HCT116 (cell line): Measurements from ENCODE around the gene COG6. TPM values are rescaled to one million over a fixed set of nuclear protein-coding genes. Genes with fewer than 3 reads are reported as not detected.

Source experiments
- ATAC-seq: fragments of 200-7000 bp; cut with Tn5 transposase; 2 replicates; pipeline ENCODE4 v1.9.1; 2020; ENCODE audit warnings: mild to moderate bottlenecking, moderate library complexity
- BruUV-seq: library from RNA; stranded (reverse); fragments of 400-500 nt; replicated peaks from 2 replicates; lab custom pipeline; 2021; lab: Mats Ljungman, UMichigan
- CTCF ChIA-PET: fragments of 300-600 bp; sonication (Branson Sonifier 250); formaldehyde crosslinking; loops from one replicate; lab custom pipeline; 2021; ENCODE audit warnings: antibody characterized with exemption; lab: Charles Lee
- POLR2A ChIA-PET: fragments of 300-600, 350-600 bp; sonication (Branson Sonifier 250); formaldehyde crosslinking; loops from one replicate; lab custom pipeline; 2021; ENCODE audit warnings: antibody characterized with exemption; lab: Charles Lee
- RAD21 ChIA-PET, 2 experiments: fragments of 300-600 bp; sonication (Branson Sonifier 250); formaldehyde crosslinking; loops; one replicate each; lab custom pipeline; 2023; ENCODE audit warnings: low total read pairs in 2 of 2; ENCODE audit not compliant: uncharacterized antibody in 2 of 2, unreplicated experiment in 2 of 2, low non-redundant PET in 1 of 2; lab: Charles Lee
- DNase-seq: peaks from one replicate; pipeline ENCODE4 v3.0.0-alpha.2; 2010; ENCODE audit warnings: low read depth, low spot score
- H2AFZ ChIP-seq: fragments of 200-600 bp; shearing (Covaris generic), sonication (generic); 2 replicates; pipeline ENCODE4 v1.6.1; 2017; ENCODE audit warnings: low read depth, mixed run types, mixed read lengths, antibody characterized with exemption, low read length; ENCODE audit not compliant: poor library complexity, severe bottlenecking
- H3K27ac ChIP-seq: 2 replicates; pipeline ENCODE4 v1.5.1; 2012; ENCODE audit warnings: low read depth, low read length
- H3K27me3 ChIP-seq: fragments of 200-600 bp; sonication (generic); 2 replicates; pipeline ENCODE4 v1.6.1; 2016; ENCODE audit warnings: mixed run types, low read length, mixed read lengths; ENCODE audit not compliant: insufficient read depth
- H3K36me3 ChIP-seq, 2 experiments: fragments of 200-500 bp in 1 of 2; fragments of 200-600 bp in 1 of 2; sonication (Bioruptor generic) in 1 of 2; sonication (generic) in 1 of 2; 2 replicates each; pipeline versions ENCODE4 v1.5.1 to v1.6.1; 2014 to 2016; ENCODE audit warnings: low read length in 2 of 2, inconsistent platforms in 1 of 2, mixed read lengths in 1 of 2, mixed run types in 1 of 2; ENCODE audit not compliant: insufficient read depth in 2 of 2, control insufficient read depth in 1 of 2
- H3K4me1 ChIP-seq, 2 experiments: fragments of 200-600 bp in 1 of 2; sonication (generic) in 1 of 2; 2 replicates each; pipeline versions ENCODE4 v1.5.1 to v1.6.1; 2012 to 2017; ENCODE audit warnings: low read length in 2 of 2, inconsistent platforms in 1 of 2, mild to moderate bottlenecking in 1 of 2, mixed read lengths in 1 of 2, mixed run types in 1 of 2, moderate library complexity in 1 of 2; ENCODE audit not compliant: insufficient read depth in 2 of 2, control insufficient read depth in 1 of 2
- H3K4me2 ChIP-seq: fragments of 200-600 bp; sonication (generic); 2 replicates; pipeline ENCODE4 v1.6.1; 2017; ENCODE audit warnings: mixed run types, low read length, mixed read lengths
- H3K4me3 ChIP-seq, 2 experiments: fragments of 200-600 bp in 1 of 2; sonication (generic) in 1 of 2; replicated peaks in 1 of 2; 2 replicates each; pipeline ENCODE4 v1.5.1; 2011 to 2016; ENCODE audit warnings: low read length in 2 of 2, control low read depth in 1 of 2, low read depth in 1 of 2, mild to moderate bottlenecking in 1 of 2, mixed read lengths in 1 of 2, mixed run types in 1 of 2
- H3K79me2 ChIP-seq: fragments of 200-600 bp; sonication (generic); 2 replicates; pipeline ENCODE4 v1.6.1; 2017; ENCODE audit warnings: mild to moderate bottlenecking, mixed run types, low read length, moderate library complexity, mixed read lengths; ENCODE audit not compliant: insufficient read depth
- H3K9ac ChIP-seq: fragments of 200-600 bp; sonication (generic); 2 replicates; pipeline ENCODE4 v1.6.1; 2016; ENCODE audit warnings: low read length, mixed read lengths
- H3K9me2 ChIP-seq: fragments of 200-600 bp; sonication (generic), shearing (Covaris generic); 2 replicates; pipeline ENCODE4 v1.6.1; 2017; ENCODE audit warnings: mixed run types, mild to moderate bottlenecking, moderate library complexity; ENCODE audit not compliant: insufficient read depth
- H3K9me3 ChIP-seq, 2 experiments: fragments of 200-500 bp in 1 of 2; fragments of 200-600 bp in 1 of 2; sonication (Bioruptor generic) in 1 of 2; sonication (generic) in 1 of 2; 2 replicates each; pipeline ENCODE4 v1.6.1; 2014 to 2017; ENCODE audit warnings: low read length in 2 of 2, mixed read lengths in 2 of 2, inconsistent platforms in 1 of 2, low read depth in 1 of 2, mild to moderate bottlenecking in 1 of 2, mixed run types in 1 of 2, moderate library complexity in 1 of 2; ENCODE audit not compliant: control insufficient read depth in 1 of 2, insufficient read depth in 1 of 2
- H4K20me1 ChIP-seq: fragments of 200-600 bp; sonication (generic), shearing (Covaris generic); 2 replicates; pipeline ENCODE4 v1.6.1; 2017; ENCODE audit warnings: mixed run types, mild to moderate bottlenecking, moderate library complexity; ENCODE audit not compliant: insufficient read depth
- CEBPB ChIP-seq: IDR thresholded peaks from 2 replicates; pipeline ENCODE4 v1.6.1; 2012; ENCODE audit warnings: low read depth
- CTCF ChIP-seq, 3 experiments: fragments of 200-600 bp in 1 of 3; sonication (generic) in 1 of 3; IDR thresholded peaks in 2 of 3; conservative IDR thresholded peaks in 1 of 3; 2 replicates each; pipeline ENCODE4 v1.5.1; 2012 to 2017; ENCODE audit warnings: low read depth in 2 of 3, low read length in 2 of 3, antibody characterized with exemption in 1 of 3, borderline replicate concordance in 1 of 3, control low read depth in 1 of 3, mild to moderate bottlenecking in 1 of 3, mixed read lengths in 1 of 3, mixed run types in 1 of 3, moderate library complexity in 1 of 3; ENCODE audit not compliant: insufficient read depth in 1 of 3
- ELF1 ChIP-seq: IDR thresholded peaks from 2 replicates; pipeline ENCODE4 v1.6.1; 2012; ENCODE audit warnings: low read depth, borderline replicate concordance
- EZH2 ChIP-seq: fragments of 200-600 bp; sonication (generic); IDR thresholded peaks from 2 replicates; pipeline ENCODE4 v1.6.1; 2017; ENCODE audit warnings: antibody characterized with exemption, mixed run types
- EZH2phosphoT487 ChIP-seq: fragments of 200-600 bp; IDR thresholded peaks from 2 replicates; pipeline ENCODE4 v1.6.1; 2018; ENCODE audit warnings: antibody characterized with exemption, borderline replicate concordance
- JUND ChIP-seq: IDR thresholded peaks from 2 replicates; pipeline ENCODE4 v1.6.1; 2012
- POLR2A ChIP-seq: IDR thresholded peaks from 2 replicates; pipeline ENCODE4 v1.7.0; 2011; ENCODE audit warnings: borderline replicate concordance; ENCODE audit not compliant: insufficient read depth, insufficient read length; ENCODE audit errors: extremely low read depth
- RAD21 ChIP-seq: IDR thresholded peaks from 2 replicates; pipeline ENCODE4 v1.6.1; 2012; ENCODE audit warnings: low read depth, mild to moderate bottlenecking
- REST ChIP-seq: IDR thresholded peaks from 2 replicates; pipeline ENCODE4 v1.6.1; 2012; ENCODE audit warnings: low read depth
- SIN3A ChIP-seq: IDR thresholded peaks from 2 replicates; pipeline ENCODE4 v1.6.1; 2012; ENCODE audit warnings: low read depth
- SP1 ChIP-seq: IDR thresholded peaks from 2 replicates; pipeline ENCODE4 v1.6.1; 2012; ENCODE audit warnings: low read depth
- SRF ChIP-seq: IDR thresholded peaks from 2 replicates; pipeline ENCODE4 v1.6.1; 2012; ENCODE audit warnings: low read depth
- TCF7L2 ChIP-seq: IDR thresholded peaks from 2 replicates; pipeline ENCODE4 v1.7.0; 2011; ENCODE audit warnings: borderline replicate concordance, inconsistent platforms; ENCODE audit not compliant: insufficient read depth, insufficient read length; ENCODE audit errors: extremely low read depth
- YY1 ChIP-seq: IDR thresholded peaks from 2 replicates; pipeline ENCODE4 v1.6.1; 2011; ENCODE audit warnings: low read length, low read depth, moderate library complexity, mild to moderate bottlenecking; ENCODE audit not compliant: insufficient replicate concordance; ENCODE audit errors: extremely low read depth
- ZFX ChIP-seq: fragments of 450-650 bp; IDR thresholded peaks from 2 replicates; pipeline ENCODE4 v1.6.1; 2017
- ZNF274 ChIP-seq: fragments of 200-500 bp; sonication (Bioruptor generic); IDR thresholded peaks from 2 replicates; pipeline ENCODE4 v1.6.1; 2014; ENCODE audit warnings: mild to moderate bottlenecking, low read depth, low read length, inconsistent platforms
- intact Hi-C: fragments of 100-400 bp; cut with micrococcal nuclease; formaldehyde crosslinking; loops from 2 replicates; pipeline ENCODE4 v1.10.0; 2022
- total RNA-seq: library from RNA; stranded (reverse); gene quantifications from one replicate; pipeline ENCODE4 v1.2.1, GENCODE V29; 2021; ENCODE audit not compliant: unreplicated experiment
- TF ChIP-seq, protein P1 (sequence below): IDR thresholded peaks from 2 replicates; pipeline ENCODE4 v1.6.1; 2012
- TF ChIP-seq, protein P2 (sequence below): IDR thresholded peaks from 2 replicates; pipeline ENCODE4 v1.6.1; 2011; ENCODE audit warnings: mild to moderate bottlenecking, low read length, moderate library complexity; ENCODE audit not compliant: insufficient replicate concordance; ENCODE audit errors: extremely low read depth

The COG6 gene
- total RNA-seq, 1 experiment from 2014 or later, result 33.6 TPM

DNA sequence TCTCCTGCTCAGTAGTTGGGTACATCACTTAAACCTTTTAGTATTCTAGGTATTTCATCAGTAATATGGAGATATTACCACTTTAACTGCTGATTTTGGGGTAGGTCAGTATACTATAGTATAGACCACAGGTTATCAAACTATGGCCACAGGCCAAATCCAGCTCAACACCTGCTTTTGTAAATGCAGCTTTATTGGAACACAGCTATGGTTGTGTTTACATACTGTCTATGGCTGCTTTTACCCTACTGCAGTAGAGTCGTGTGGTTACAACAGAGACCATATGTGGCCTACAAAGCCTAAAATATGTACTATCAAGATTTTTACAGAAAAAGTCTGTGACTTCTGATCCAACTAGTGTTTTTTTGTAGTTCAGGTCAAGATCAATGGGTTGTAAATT is 10.3 kb downstream of the COG6 start:
- intact Hi-C loops, result no loop called here
- ATAC-seq, result no peak
- no peaks in the 10 kb centered on the region for H3K27me3 ChIP-seq
- TF ChIP-seq, protein P1, sequence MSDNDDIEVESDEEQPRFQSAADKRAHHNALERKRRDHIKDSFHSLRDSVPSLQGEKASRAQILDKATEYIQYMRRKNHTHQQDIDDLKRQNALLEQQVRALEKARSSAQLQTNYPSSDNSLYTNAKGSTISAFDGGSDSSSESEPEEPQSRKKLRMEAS, result no peak
- TF ChIP-seq REST (no peak), CTCF (IDR thresholded peaks at IDR 0.05 in 2 of 3, conservative IDR thresholded peaks at IDR 0.05 in 1 of 3; ENCODE audit: borderline replicate concordance in 1 of 3, insufficient read depth in 1 of 3, low read depth in 2 of 3, low read length in 2 of 3) (no peak), SP1 (no peak), TCF7L2 (no peak), POLR2A (no peak), SRF (no peak), YY1 (no peak), RAD21 (no peak), CEBPB (no peak), EZH2 (no peak), SIN3A (no peak), EZH2phosphoT487 (no peak), ZNF274 (no peak), JUND (no peak), ZFX (no peak), ELF1 (no peak)
- TF ChIP-seq, protein P2, sequence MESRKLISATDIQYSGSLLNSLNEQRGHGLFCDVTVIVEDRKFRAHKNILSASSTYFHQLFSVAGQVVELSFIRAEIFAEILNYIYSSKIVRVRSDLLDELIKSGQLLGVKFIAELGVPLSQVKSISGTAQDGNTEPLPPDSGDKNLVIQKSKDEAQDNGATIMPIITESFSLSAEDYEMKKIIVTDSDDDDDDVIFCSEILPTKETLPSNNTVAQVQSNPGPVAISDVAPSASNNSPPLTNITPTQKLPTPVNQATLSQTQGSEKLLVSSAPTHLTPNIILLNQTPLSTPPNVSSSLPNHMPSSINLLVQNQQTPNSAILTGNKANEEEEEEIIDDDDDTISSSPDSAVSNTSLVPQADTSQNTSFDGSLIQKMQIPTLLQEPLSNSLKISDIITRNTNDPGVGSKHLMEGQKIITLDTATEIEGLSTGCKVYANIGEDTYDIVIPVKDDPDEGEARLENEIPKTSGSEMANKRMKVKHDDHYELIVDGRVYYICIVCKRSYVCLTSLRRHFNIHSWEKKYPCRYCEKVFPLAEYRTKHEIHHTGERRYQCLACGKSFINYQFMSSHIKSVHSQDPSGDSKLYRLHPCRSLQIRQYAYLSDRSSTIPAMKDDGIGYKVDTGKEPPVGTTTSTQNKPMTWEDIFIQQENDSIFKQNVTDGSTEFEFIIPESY, result no peak
- no peak overlapping the region for H3K4me3 ChIP-seq
- ChIA-PET RAD21 (no interaction called here), CTCF (no interaction called here), POLR2A (no interaction called here)
- H4K20me1 ChIP-seq, result no peaks in the 10 kb centered on the region
- no peaks in the 10 kb centered on the region for H3K4me1 ChIP-seq
- H2AFZ ChIP-seq, result no peak overlapping the region
- H3K36me3 ChIP-seq, result peaks cover 3 to 18% of the 10 kb centered on the region in 2 experiments; a peak in 2 of 4 replicates
- no peak overlapping the region for H3K4me2 ChIP-seq
- no peak overlapping the region for H3K9ac ChIP-seq
- H3K27ac ChIP-seq, result no peak overlapping the region
- no TSS peak for BruUV-seq
- DNase-seq, result no peak
- no peaks in the 10 kb centered on the region for H3K9me2 ChIP-seq
- no peaks in the 10 kb centered on the region for H3K79me2 ChIP-seq
- H3K9me3 ChIP-seq, result no peaks in the 10 kb centered on the region
